Measurements from ENCODE around the gene LIN9.

GRCh38 chr1:226226601-226227000 is 82.4 kb downstream of the LIN9 start:
- no peak for TF ChIP-seq CTCF (IDR thresholded peaks at IDR 0.05; ENCODE audit: low read depth, low read length, poor library complexity, severe bottlenecking)
- no peak for TF ChIP-seq EZH2phosphoT487 (IDR thresholded peaks at IDR 0.05; ENCODE audit: borderline replicate concordance, low read length)
